Lower leg skin (tissue), 3 donors: ENCODE measurements around the gene TREH.

Experiments
- CTCF ChIP-seq, 3 donors: fragments of 450-650 bp; IDR thresholded peaks; one replicate each; pipeline ENCODE4 v1.5.1; 2016; ENCODE audit warnings: antibody characterized with exemption in 3 of 3, mild to moderate bottlenecking in 3 of 3, moderate library complexity in 2 of 3
- POLR2A ChIP-seq, 2 donors: fragments of 450-650 bp; IDR thresholded peaks; one replicate each; pipeline ENCODE4 v1.6.1; 2016 to 2017; ENCODE audit warnings: antibody characterized with exemption in 2 of 2, mild to moderate bottlenecking in 1 of 2, moderate library complexity in 1 of 2

GRCh38 chr11:118650366-118650765, 29.1 kb downstream of the TREH start:
- TF ChIP-seq CTCF (IDR thresholded peaks at IDR 0.05) (no peak), POLR2A (IDR thresholded peaks at IDR 0.05) (no peak)
